GM06990 (cell line): Measurements from ENCODE around the gene LAMA3.

Source experiments
- DNase-seq: peaks from one replicate; pipeline ENCODE4 v3.0.0-alpha.2; 2011; ENCODE audit not compliant: insufficient read length; ENCODE audit errors: extremely low read depth
- H3K27me3 ChIP-seq: replicated peaks from 2 replicates; pipeline ENCODE4 v1.6.0; 2011; ENCODE audit warnings: low read length; ENCODE audit not compliant: control insufficient read depth, insufficient read depth
- H3K36me3 ChIP-seq: 2 replicates; pipeline ENCODE4 v1.5.1; 2011; ENCODE audit warnings: low read length; ENCODE audit not compliant: control insufficient read depth, insufficient read depth
- H3K4me3 ChIP-seq: replicated peaks from 2 replicates; pipeline ENCODE4 v1.5.1; 2011; ENCODE audit warnings: low read depth, mild to moderate bottlenecking, control low read depth, low read length
- TF ChIP-seq, protein P1 (sequence below): IDR thresholded peaks from 2 replicates; pipeline ENCODE4 v1.5.1; 2011; ENCODE audit warnings: low read length, control low read depth, mild to moderate bottlenecking, inconsistent platforms; ENCODE audit not compliant: insufficient read depth, poor library complexity, severe bottlenecking

Gene LAMA3

DNA sequence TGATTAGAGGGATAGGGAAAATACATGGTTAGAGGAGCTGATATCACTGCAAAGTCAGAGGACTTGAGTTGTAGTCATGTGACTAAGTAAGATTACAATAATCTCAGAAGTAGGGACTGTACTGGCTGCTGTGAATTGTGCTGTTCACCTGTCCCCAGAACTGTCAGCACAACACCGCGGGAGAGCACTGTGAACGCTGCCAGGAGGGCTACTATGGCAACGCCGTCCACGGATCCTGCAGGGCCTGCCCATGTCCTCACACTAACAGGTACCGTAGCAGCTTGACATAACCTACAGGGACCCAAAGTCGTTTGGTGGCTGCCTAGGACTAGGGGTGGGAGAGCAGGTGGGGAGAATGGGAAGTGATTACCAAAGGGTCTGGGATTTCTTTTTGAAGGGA, 192.5 kb downstream of the LAMA3 start:
- TF ChIP-seq, protein P1, sequence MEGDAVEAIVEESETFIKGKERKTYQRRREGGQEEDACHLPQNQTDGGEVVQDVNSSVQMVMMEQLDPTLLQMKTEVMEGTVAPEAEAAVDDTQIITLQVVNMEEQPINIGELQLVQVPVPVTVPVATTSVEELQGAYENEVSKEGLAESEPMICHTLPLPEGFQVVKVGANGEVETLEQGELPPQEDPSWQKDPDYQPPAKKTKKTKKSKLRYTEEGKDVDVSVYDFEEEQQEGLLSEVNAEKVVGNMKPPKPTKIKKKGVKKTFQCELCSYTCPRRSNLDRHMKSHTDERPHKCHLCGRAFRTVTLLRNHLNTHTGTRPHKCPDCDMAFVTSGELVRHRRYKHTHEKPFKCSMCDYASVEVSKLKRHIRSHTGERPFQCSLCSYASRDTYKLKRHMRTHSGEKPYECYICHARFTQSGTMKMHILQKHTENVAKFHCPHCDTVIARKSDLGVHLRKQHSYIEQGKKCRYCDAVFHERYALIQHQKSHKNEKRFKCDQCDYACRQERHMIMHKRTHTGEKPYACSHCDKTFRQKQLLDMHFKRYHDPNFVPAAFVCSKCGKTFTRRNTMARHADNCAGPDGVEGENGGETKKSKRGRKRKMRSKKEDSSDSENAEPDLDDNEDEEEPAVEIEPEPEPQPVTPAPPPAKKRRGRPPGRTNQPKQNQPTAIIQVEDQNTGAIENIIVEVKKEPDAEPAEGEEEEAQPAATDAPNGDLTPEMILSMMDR = no peak
- Histone ChIP-seq H3K4me3 (no peak overlapping the region), H3K27me3 (no peaks in the 10 kb centered on the region; the same call in 1 of the 2 replicates), H3K36me3 (no peaks in the 10 kb centered on the region)
- no peak for DNase-seq

DNA sequence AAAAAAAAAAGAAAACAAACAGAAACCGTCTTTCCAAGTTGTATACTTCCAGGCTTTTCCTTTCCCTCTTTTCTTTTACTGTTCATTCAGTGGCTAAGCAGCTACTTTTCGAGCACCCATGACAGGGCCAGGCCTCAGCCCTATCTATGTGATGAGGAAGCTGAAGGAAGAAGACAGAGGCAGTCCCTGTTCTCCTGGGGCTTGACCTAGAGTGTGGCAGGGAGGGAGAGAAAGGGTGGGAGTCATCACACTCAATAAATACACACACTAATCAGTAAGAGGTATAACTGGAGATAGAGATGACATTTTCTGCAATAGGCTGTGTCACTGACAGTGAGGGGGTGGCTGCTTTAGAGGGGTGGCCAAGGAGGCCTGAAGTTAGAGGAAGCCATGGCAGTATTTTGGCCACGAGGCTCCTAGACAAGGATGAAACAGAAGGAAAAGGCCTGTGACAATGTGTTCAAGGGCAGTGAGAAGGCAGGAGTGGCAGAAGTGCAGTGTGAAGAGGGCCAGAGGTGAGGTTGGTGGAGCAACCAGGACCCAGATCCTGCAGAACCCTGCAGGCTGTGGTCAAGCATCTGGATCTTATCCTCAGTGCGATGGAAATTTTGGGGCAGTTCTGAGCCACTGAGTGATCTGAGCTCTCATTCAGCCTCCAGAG, 193.5 kb downstream of the LAMA3 start:
- no peak for DNase-seq
- Histone ChIP-seq H3K4me3 (no peak overlapping the region), H3K36me3 (no peaks in the 10 kb centered on the region), H3K27me3 (no peaks in the 10 kb centered on the region; the same call in 1 of the 2 replicates)
- TF ChIP-seq, protein P1 = no peak

DNA sequence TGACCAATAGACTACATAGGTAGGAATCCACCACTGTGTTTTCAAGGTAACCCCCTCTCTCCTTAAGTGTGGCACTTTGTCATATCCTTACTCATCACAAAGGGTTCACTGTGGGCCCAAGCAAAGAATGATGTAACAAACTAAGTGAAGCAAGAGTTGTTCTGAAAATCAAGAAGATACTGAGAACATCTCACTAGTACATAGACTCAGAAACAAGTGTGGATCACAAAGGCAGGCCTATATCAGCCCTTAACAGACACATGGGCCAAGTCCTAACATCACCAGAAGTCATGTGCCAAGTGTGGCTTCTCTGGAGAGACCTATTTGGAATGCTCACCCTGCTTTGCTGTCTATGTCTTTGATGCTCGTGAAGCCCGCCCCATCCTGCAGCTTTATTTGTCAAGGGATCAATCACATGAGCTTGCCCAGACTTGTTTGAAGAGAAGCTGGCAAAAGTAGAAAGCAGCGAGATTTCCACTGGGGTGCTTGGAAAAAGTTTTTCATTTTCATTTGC, 194.1 kb downstream of the LAMA3 start:
- H3K27me3 ChIP-seq = no peaks in the 10 kb centered on the region; the same call in 1 of the 2 replicates
- no peak for DNase-seq
- TF ChIP-seq, protein P1 = no peak
- no peaks in the 10 kb centered on the region for H3K36me3 ChIP-seq
- H3K4me3 ChIP-seq = no peak overlapping the region

DNA sequence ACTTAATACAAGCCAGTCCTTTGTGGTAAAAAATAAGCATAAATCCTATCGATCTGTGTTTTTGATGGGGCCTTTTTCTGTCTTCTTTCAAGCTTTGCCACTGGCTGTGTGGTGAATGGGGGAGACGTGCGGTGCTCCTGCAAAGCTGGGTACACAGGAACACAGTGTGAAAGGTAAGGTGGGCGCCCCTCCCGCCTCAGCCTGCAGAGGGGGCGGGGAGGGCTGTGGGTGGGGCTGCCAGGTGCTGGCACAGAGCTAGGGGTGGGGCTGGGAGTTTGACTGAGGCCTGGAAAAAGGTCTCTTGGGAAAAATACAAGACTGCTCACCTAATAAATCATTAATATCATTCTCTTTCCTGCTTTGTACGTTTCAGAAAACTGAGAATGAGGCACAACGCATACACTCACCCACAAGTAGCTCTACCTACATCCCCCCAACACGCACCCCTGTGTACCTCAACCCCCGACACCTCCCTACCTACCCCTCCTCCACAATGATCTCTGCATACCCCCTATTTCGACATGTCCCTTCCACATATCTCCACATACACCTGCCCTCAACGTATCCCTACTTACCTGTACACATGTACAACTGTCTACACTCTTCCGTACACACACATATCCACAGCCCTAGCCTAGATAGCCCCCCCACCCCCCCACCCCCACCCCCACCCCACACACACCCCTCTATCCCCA, 195.6 kb downstream of the LAMA3 start:
- no peak for DNase-seq
- Histone ChIP-seq H3K27me3 (no peaks in the 10 kb centered on the region), H3K4me3 (no peak overlapping the region), H3K36me3 (no peaks in the 10 kb centered on the region)
- TF ChIP-seq, protein P1 = no peak

DNA sequence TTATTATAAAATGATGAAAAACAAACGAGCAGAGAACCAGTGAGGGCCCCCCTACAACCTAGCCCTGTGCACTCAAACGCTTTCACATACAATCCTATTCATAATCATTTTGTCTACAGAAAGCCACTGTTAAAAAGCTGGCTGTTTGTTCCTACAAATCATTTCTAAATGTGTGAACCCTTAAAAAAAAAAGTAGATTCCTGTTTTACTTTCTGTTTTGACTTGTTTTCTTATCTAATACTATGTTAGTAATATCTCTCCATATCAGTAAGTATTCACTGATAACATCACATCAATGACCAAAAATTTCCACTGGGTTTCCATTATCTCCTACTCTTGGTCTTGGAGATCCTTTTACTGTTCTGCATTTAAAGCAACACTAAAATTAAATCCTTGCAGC, 196.5 kb downstream of the LAMA3 start:
- Histone ChIP-seq H3K27me3 (no peaks in the 10 kb centered on the region), H3K36me3 (no peaks in the 10 kb centered on the region), H3K4me3 (no peak overlapping the region)
- no peak for DNase-seq
- TF ChIP-seq, protein P1 = no peak
